ENCODE results near the gene FRMD4A.

Gene FRMD4A

GRCh38 chr10:14162061-14162460 lies 168.7 kb downstream of the FRMD4A start:
- H3K4me3 ChIP-seq (ENCODE audit: low read depth, low read length), result no peak overlapping the region
- TF ChIP-seq POLR2A (IDR thresholded peaks at IDR 0.05; ENCODE audit: extremely low read depth, insufficient read length), result no peak
- no peak for TF ChIP-seq MAX (IDR thresholded peaks at IDR 0.05; ENCODE audit: low read depth, low read length)
- TF ChIP-seq MYC (IDR thresholded peaks at IDR 0.05; ENCODE audit: low read depth, low read length), result no peak
- TF ChIP-seq CTCF (IDR thresholded peaks at IDR 0.05; ENCODE audit: low read depth, low read length), result no peak
- no peak for DNase-seq (ENCODE audit: low read depth)

- TF ChIP-seq POLR2A (IDR thresholded peaks at IDR 0.05; ENCODE audit: extremely low read depth, insufficient read length) (no peak), MYC (IDR thresholded peaks at IDR 0.05; ENCODE audit: low read depth, low read length) (no peak), CTCF (IDR thresholded peaks at IDR 0.05; ENCODE audit: low read depth, low read length) (no peak), MAX (IDR thresholded peaks at IDR 0.05; ENCODE audit: low read depth, low read length) (no peak)
- DNase-seq (ENCODE audit: low read depth), result no peak
- H3K4me3 ChIP-seq (ENCODE audit: low read depth, low read length), result no peak overlapping the region
Observed at GRCh38 chr10:14160299-14160698, 170.4 kb downstream of the FRMD4A start.

GRCh38 chr10:14158575-14158974 lies 172.1 kb downstream of the FRMD4A start:
- H3K4me3 ChIP-seq (ENCODE audit: low read depth, low read length), result no peak overlapping the region

GRCh38 chr10:14156104-14156503 lies 174.6 kb downstream of the FRMD4A start:
- TF ChIP-seq CTCF (IDR thresholded peaks at IDR 0.05; ENCODE audit: low read depth, low read length), result no peak
- no peak for TF ChIP-seq POLR2A (IDR thresholded peaks at IDR 0.05; ENCODE audit: extremely low read depth, insufficient read length)
- no peak for TF ChIP-seq MAX (IDR thresholded peaks at IDR 0.05; ENCODE audit: low read depth, low read length)
- no peak for DNase-seq (ENCODE audit: low read depth)
- no peak overlapping the region for H3K4me3 ChIP-seq (ENCODE audit: low read depth, low read length)

More at GRCh38 chr10:14158575-14158974, 172.1 kb downstream of the FRMD4A start:
- no peak for DNase-seq (ENCODE audit: low read depth)
- TF ChIP-seq MAX (IDR thresholded peaks at IDR 0.05; ENCODE audit: low read depth, low read length) (no peak), MYC (IDR thresholded peaks at IDR 0.05; ENCODE audit: low read depth, low read length) (no peak), CTCF (IDR thresholded peaks at IDR 0.05; ENCODE audit: low read depth, low read length) (no peak), POLR2A (IDR thresholded peaks at IDR 0.05; ENCODE audit: extremely low read depth, insufficient read length) (no peak)

- TF ChIP-seq MAX (IDR thresholded peaks at IDR 0.05; ENCODE audit: low read depth, low read length), result no peak
- TF ChIP-seq MYC (IDR thresholded peaks at IDR 0.05; ENCODE audit: low read depth, low read length), result no peak
- TF ChIP-seq CTCF (IDR thresholded peaks at IDR 0.05; ENCODE audit: low read depth, low read length), result no peak
- TF ChIP-seq POLR2A (IDR thresholded peaks at IDR 0.05; ENCODE audit: extremely low read depth, insufficient read length), result no peak
- no peak for DNase-seq (ENCODE audit: low read depth)
- no peak overlapping the region for H3K4me3 ChIP-seq (ENCODE audit: low read depth, low read length)
Observed at GRCh38 chr10:14153570-14154055, 177.1 kb downstream of the FRMD4A start.

- H3K4me3 ChIP-seq (ENCODE audit: low read depth, low read length), result no peak overlapping the region
- TF ChIP-seq POLR2A (IDR thresholded peaks at IDR 0.05; ENCODE audit: extremely low read depth, insufficient read length), result no peak
- no peak for TF ChIP-seq MYC (IDR thresholded peaks at IDR 0.05; ENCODE audit: low read depth, low read length)
- no peak for TF ChIP-seq MAX (IDR thresholded peaks at IDR 0.05; ENCODE audit: low read depth, low read length)
- TF ChIP-seq CTCF (IDR thresholded peaks at IDR 0.05; ENCODE audit: low read depth, low read length), result no peak
- DNase-seq (ENCODE audit: low read depth), result no peak
Observed at GRCh38 chr10:14151571-14151970, 179.2 kb downstream of the FRMD4A start.

All from NB4 (cell line).